ENCODE data around the gene RMC1.
A peak's percentile ranks its signal among the peaks of the same experiment; 100 is the strongest.
"Not testable (repeated sequence)": the region's sequence is repeated elsewhere in the genome, so short reads cannot be mapped to it uniquely, and the experiment has no call there.

The RMC1 gene

DNA sequence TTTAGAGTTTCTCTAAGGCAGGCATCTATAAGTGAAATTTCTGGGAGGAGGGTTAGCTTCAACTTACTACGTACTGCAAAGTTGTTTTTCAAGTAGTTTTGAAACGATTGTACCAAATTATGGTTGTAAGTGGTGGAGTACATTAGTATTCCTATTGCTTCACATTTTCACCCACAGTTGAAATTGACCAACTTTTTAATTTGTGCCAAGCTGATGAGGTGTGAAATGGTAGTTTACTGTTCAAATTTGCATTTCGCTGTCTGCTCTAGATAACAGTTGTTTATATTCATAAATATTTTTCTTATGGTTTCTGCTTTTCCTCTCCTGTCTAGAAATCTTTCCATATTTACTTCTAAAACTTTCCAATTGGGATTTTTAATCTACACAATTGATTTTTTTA is 64.4 kb downstream of the RMC1 start:
- DNase-seq, result no peak

DNA sequence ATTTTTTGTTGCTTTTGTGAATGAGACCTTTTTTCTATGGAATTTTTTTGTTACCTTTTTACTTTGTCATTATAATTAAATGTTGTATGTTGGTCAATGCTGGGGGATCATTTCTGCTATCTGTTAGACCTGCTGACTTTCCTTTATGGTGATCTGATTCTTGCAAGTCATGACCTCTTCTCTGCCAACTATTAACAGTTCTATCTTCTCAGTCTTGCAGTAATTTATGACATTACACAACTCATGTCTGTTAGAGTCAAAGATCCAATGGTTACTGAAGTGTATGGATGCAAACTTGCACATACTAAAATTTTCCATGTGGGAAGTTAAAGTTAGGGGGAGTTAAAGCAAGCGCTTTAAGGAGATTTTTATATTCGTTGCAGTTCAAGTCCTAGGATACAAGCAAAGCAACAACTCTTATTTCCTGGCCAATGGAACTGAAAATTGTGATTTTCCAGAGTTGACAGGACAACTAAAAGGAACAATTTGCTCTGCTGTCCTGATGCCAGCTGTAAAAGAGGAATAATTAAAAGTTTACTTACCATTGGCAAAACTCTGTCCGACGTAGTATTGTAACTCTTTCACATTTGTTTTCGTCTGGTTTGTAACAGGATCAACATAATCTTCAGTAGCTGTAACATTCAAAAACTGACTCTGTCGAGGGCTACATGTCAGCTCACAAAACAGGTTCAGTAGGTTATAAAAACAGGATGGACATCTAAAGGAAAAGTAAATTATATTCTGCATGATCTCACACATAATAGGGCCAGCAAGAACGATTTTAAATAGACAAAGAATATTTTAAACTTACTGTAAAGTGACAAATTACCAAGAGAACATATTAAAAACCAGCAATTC is 65.2 kb downstream of the RMC1 start:
- DNase-seq, result no peak

DNA sequence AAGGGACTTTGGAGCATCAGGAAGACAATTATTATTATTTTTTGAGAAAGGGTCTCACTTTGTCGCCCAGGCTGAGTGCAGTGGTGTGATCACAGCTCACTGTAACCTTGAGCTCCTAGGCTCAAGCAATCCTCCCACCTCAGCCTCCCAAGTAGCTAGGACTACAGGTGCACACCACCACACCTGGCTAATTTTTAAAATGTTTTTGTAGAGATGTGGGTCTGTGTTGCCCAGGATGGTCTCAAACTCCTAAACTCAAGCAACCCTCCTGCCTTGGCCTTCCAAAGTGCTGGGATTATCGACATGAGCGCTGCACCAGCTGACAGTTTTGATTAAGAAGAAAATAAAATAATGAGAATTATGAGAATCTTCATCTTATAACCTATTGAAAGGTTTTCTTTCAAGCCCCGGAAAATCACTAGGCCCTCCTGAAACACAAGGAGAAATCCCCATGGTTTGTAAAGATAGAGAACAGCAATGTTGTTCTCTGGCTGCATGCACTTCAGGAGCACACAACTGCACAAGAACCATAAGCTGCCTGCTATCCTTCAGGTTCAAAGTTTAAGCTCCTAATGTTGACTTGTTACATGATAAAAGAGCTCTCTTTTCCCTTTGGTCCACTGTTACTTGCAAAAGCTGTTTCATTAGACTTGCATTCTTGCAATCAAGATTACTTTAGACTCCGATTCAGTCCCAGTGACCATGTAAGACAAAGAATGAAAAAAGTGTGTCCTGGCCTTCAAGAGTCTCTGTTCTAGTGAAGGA is 66.2 kb downstream of the RMC1 start:
- DNase-seq, result no peak

DNA sequence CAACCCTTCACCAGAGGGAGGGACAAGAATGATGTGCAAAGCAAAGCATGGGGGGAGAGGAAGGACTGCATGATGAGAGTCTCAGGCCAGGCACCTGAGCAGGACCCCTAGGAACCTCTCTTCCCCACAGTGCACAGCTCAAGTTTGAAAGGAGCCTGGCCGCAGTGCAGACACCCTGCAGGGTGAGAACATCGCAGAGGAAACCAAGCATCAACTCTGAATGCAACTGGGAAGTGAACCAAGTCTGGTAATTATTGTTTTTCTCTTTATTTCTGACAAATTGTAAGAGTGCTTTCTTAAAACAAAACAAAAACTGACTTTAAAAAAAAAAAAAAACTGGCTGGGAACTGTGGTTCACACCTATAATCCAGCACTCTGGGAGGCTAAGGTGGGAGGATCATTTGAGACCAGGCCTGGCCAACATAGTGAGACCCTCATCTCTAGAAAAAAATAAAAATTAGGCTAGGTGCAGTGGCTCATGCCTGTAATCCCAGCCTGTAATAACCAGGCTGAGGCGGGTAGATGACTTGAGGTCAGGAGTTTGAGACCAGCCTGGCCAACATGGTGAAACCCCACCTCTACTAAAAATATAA is 67.7 kb downstream of the RMC1 start:
- DNase-seq, result no peak

DNA sequence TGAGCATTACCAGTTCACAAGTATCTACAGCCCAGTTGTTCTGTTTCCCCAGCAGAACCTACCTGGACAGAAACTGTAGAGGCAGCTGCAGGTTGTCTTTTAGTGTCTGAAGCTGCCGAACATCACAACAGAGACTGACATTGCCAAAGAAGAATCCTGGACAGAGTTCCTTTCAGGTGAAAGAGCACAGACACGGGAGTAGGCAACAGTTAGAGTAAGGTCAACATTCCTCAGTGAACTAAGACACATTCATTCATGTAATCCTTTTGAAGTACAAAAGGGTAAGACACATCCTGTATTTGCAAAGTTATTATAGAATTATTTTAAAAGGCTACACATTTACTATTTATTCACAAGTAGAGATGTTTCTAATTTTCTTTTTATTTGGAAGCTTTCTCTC is 68.7 kb downstream of the RMC1 start:
- DNase-seq, result no peak

DNA sequence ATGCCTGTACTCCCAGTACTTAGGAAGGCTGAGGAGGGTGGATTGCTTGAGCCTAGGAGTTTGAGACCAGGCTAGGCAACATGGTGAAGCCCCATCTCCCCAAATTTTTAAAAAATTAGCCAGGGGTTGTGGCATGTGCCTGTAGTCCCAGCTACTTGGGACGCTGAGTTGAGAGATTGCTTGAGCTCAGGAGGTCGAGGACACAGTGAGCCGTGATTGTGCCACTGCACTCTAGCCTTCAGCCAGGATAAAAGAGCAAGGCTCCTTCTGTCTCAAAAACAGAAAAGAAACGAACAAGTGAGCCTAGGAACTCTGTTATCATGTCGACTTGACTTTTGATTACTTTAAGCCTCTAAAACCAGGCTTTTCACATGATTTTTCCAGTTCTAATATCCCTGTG is 69.3 kb downstream of the RMC1 start:
- no peak for DNase-seq

DNA sequence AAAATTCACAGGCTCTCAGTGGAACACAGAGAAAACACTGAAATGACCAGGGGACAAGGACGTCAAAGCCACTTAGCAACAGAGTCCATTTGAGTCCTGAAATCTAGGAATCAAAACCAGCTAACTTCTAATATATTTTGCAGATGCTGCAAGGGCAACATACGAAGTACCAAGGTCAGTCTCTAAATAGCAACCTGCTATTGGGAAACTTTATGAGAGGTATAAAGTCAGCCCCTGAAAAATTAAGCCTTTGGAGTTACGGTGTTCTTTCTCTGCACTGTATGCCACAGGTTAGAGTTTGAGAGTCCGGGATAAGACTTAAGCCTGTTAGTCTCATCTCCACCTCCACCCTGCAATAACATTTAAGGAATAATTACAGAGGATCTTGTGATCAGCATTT is 69.7 kb downstream of the RMC1 start:
- no peak for DNase-seq

DNA sequence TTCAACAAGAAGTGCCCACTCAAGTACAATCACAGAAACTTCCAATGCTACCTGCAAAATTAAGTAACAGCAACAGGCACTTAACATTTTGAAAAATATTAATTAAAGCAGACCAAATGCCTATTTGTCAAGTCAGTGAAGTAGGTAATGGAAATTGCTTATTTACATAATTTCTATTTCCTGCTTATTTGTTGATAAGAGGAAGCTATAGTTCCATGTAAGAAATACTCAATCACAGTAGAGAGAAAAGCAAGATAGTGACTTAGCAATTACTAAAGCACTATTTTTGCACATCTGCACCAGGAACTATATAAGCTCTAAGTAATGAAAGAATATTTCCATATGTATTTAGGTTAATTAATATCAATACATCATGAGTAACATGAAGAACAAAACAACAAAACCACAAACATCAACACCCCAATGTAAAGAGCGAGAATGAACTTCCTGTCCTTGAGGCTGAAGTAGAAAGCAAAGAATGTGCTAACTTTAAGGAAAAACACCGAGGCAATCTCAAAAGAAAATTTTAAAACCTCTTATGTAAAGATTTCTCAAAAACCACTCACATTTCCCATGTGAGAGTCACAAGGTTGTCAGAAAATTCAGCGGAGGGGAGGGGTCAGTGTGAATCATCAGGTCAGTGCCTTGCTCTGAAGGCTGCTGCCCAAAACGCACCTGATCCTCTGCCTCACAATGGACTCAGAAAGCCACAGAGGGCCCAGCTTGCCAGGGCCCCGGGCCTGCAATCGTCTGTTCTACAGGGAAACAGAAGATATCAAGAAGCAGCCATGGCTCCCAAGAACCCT is 70.5 kb downstream of the RMC1 start:
- DNase-seq, result no peak

DNA sequence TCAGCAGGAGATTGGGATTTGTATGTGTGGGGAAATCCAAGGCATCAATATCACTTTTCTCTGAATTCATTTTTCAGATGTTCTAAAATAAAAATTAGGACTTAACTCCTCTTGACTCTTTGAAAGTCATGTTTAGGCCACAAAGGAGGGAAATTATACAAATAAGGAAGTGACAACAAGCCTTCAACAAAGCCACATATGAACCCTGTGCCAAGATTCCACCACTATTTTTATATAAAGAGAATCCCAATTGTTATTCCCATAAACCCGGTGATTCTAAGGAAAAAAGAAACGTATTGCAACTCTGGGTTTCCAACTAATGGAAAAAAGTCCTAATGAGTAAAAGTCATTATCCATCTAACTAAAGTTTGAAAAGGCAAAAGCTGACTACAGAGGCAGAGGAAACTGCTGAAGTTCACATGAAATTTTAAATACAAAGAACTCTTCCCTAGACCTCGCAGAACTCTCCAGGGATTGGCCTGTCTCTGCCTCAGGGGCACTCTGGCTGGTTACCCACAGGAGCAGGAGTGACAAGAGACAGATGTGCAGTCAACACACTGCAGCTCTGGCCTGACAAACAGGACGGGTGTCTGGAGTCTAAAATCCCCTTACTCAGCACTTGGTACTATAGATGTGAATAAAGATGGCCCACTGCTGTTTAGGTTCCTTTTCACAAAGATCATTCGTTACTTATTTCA is 71.4 kb downstream of the RMC1 start:
- DNase-seq, result no peak

DNA sequence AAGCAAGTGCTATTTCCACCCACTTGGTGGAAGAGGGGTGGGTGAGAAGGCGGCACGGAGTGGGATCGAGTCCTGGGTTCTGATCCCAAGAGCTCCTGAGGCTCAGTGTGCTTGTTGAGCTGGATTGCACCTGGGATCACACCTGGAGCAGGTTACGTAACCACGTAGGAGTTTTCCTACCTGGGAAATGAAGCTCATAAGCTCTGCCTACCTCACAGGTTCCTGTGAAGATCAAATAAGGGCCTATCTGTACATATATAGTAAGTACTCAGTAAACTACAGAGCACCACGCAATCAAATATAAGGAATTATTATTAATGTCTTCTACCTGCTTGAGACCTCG is 72.0 kb downstream of the RMC1 start:
- no peak for DNase-seq

DNA sequence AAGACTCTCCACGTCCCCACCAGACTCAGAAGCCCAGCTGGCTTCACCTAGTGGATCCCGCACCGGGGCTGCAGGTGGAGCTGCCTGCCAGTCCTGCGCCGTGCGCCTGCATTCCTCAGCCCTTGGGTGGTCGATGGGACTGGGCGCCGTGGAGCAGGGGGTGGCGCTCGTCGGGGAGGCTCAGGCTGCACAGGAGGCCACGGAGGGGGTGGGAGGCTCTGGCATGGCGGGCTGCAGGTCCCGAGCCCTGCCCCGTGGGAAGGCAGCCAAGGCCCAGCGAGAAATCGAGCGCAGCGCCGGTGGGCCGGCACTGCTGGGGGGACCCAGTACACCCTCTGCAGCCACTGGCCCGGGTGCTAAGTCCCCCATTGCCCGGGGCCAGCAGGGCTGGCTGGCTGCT is 74.2 kb downstream of the RMC1 start:
- not testable (repeated sequence) for DNase-seq

DNA sequence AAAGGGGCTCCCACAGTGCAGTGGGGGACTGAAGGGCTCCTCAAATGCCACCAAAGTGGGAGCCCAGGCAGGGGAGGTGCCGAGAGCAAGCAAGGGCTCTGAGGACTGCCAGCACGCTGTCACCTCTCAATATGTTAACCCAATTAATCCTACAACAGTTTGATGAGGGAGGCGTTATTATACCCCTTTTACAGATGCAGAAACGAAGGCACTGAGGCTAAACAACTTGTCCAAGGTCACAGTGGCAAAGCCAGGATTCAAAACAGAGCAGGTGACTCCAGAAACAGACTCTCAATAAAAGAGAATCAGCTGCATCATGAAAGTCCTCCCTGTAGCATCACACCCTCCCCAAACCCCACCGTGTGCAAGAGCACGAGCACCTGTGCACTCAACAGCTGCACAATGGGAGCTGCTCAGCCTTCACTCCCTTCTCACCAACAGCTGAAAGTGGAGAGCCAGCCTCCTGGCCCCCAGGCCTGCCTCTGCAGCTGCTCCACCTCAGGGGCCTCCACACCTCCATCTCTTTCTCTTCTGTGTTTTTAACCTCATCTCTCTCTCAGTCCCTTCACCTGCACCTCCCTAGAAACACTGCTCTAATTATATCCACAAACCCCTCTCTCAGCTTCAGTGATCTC is 74.9 kb downstream of the RMC1 start:
- no peak for DNase-seq

DNA sequence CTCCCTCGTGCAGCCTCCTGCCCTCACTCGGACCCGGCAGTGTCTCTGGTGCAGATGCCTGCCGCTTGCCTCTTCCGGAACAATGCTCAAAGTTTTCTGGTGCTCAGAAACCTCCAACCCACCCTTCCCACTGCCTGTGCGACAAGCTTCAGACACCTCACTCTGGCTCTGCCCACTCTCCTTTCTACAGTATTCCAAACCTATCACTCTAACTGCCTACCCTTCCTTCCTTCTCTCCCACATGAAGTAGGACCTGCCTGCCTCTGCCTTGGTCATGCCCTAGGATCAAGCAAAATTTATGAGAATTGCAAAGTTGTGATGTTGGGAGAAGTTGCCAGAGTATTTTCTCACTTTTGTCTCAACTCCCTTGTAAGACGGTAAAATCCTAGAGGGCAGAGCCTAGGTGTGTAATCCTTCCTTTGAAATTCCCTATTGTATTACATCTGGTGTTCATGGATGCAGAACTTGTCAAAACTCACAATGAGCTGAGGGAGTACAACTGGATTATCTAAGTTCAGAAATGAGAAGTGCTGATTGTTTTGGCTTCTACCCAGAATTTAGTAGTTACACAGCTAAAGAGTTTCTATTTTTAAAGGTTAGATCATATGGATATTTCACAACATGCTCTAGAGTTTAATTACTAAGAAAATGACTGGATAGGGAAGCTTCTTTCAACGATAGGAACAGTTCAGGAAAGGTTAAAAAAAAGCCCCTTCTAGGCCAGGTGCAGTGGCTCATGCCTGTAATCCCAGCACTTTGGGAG is 75.8 kb downstream of the RMC1 start:
- peak; percentile 50 to 66 for DNase-seq

DNA sequence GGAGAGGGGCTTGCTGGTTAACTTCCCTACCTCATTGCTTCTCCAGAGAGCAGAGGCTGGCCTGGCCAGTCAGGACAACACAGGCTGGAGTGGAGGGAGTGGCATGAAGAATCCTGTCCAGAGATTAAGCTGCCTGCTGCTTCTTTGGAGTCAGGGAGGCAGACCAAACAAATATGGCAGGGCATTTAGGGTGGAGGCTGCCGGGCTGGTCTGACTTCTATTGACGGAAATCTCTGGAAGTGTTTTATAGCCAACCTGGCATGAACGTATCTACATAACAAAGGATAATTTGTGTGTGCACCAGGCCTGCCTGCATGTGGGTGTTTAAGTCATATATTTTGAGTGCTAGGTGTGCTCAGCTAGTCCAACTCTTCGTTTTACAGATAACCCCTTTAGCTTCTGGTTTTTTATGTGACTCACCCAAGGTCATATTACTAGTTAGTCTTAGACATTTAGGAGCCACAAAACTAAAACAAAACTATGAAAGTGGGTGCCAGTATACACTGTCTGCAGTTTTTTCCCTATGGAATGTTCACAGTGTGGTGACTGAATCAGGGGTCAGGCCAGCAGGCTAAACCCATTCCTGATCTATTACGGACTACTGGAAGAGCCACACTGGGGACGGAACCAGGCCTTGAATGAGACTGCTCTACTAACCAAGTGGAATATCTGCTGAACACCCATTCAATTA is 77.5 kb downstream of the RMC1 start:
- DNase-seq, result no peak

All from AML-193 (cell line).